Activated T-helper 1 cell treated with Interleukin-2 at 50 U/mL for 16 hours (primary cell): Measurements from ENCODE around the gene DAB1.

Source experiments
- DNase-seq: peaks from one replicate; pipeline ENCODE4 v3.0.0-alpha.2; 2020; ENCODE audit warnings: low read depth

The DAB1 gene

DNA sequence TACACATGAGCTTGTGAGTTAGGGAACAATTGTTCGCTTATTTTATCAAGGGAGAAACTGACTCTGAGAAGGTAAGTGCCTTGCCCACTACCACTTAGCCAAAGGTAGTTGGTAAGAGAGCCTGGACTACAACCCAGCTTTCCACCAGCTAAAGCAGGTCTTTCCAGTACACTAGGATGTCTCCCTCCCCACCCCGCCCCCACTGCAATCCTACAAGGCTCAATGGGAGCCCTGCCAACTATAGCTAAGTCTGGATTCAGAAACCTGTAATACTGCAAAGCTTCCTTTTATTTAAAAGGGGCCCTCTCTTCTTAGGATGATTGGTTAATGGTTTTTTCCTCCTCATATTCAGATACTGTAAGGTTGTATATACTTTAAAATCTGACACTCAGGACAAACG, 356.0 kb downstream of the DAB1 start:
- DNase-seq = no peak

GRCh38 chr1:57066980-57067610, 356.8 kb downstream of the DAB1 start:
- no peak for DNase-seq

- DNase-seq = no peak
Observed at GRCh38 chr1:57065442-57065841, 358.4 kb downstream of the DAB1 start.

DNA sequence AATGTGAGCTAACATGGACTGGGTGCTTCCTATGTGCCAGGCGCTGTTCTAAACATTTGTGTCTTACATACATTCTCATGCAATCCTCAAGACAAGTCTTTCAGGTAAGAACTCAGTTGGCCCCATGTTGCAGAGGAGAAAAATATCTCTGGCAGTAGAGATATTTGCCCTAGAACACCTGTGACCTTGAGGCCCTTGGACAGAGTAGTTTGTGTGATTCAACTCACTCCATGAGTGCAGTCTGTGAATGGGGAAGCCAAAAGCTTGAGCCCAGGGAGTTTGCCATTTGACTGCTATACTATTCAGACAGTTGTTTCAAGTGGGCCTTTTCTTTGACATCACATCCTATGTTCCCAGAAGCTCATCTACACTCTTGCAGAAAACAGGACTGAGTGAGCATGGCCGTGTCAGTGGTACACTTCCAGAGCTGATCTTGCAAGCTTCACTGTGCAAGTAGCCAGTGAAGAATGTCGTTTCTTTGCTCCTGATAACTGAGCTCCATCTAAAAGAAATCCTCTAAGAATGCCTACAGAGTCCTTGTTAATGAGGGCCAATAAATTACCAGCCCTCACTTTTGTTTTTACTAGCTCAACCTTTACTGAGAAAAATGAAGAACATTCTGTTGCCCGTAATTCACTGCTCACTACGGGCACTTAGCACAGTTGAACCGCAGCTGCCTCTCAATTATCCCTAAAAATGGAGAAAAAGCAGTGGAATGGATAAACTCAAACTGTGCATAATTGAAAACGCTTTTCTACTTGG, 359.3 kb downstream of the DAB1 start:
- no peak for DNase-seq

- no peak for DNase-seq
Observed at GRCh38 chr1:57063406-57064125, 360.3 kb downstream of the DAB1 start.

GRCh38 chr1:57061369-57061768, 362.5 kb downstream of the DAB1 start:
- DNase-seq = no peak

DNA sequence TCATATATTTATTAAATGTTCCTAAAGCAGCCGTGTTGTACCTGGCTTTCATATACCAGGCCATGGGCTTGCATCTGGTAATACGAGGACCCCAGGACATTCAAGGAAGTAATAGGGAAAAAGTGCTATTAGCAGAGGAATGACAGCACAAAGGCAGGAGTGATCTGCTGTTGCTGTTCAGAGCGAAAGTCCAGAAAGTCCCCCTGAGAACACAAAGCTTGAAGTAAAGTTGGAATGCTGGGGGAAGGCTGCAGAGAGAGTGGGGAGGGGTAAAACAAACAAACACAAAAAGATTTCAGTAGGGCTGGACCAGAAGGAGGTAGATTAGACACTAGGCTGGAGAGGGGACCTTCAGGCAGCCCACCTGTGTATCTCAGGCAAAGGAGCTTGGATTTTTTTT, 363.4 kb downstream of the DAB1 start:
- no peak for DNase-seq

DNA sequence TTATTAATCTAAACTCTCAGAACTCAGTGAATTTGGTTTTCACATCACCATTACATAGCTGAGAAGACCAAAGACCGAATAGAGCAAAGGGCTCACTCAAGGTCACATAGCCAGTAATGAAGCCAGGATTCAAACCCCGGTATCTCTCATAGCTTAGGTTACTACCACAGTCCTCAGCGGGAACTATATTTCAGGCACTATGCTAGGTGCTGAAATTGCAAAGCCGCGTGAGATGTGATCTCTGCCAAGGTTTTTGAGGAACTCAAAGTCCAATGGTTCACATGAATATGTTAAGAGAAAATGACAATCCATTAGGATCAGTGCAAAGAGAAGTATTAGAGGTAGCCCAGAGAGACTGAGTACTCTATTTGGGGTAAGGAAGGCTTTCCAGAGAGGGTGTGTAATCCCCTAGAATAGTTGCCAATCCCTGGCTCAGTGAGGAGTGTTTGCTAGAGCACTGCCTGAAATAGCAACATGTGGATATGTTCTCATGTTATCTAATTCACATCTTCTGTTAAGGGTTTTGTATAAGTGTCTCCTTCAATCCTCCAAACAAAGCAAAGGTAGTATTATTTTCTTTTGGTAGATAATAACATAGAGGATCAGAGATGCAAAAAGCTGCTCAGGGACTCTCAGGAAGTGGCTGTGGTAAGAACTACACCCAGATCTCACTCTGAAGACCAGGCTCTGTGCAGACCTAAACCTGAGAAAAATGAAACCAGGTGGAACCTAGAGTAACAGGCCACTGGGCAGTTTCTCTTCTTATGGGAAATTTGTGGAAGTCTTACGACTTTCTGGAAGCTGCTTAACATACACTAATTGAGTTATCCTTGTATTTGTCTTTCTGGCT, 365.0 kb downstream of the DAB1 start:
- DNase-seq = no peak

DNA sequence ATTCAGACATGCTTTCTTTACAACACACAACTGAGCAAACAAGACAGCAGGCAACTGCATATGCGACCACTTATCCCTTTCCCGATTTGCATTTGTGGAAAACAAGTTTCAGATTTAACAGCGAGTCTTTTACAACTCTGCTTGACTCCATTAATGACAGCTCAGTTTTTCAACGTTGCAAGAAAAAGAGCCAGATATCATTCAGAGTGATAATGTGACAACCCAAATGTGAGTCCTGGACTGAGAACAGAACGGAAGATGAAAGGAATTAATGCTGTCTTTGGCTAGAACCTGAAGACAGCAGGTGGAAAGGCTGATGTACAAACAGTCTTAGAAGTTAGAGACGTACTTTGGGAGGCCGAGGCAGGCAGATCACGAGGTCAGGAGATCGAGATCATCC, 375.0 kb downstream of the DAB1 start:
- no peak for DNase-seq

DNA sequence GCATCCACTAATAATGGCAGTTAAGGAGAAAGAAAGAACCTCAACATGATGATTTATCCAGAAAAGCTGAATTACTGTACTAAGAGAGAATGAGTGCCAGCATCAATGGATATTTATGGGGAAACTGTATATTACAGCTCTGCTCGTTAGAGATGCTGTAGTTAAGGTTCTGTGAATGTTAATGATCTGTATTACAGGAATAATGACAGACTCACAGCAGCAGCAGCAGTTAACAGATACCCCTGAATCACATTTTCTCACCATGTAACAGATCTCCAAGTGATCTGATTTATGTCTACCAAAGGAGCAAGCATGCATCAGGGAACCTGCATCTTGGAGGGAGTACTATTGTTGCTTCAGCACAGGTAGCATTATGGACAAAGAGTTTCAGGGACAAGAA, 377.4 kb downstream of the DAB1 start:
- no peak for DNase-seq

- DNase-seq = no peak
Observed at GRCh38 chr1:57041901-57042300, 382.0 kb downstream of the DAB1 start.

- DNase-seq = no peak
Observed at GRCh38 chr1:57040811-57041210, 383.0 kb downstream of the DAB1 start.

DNA sequence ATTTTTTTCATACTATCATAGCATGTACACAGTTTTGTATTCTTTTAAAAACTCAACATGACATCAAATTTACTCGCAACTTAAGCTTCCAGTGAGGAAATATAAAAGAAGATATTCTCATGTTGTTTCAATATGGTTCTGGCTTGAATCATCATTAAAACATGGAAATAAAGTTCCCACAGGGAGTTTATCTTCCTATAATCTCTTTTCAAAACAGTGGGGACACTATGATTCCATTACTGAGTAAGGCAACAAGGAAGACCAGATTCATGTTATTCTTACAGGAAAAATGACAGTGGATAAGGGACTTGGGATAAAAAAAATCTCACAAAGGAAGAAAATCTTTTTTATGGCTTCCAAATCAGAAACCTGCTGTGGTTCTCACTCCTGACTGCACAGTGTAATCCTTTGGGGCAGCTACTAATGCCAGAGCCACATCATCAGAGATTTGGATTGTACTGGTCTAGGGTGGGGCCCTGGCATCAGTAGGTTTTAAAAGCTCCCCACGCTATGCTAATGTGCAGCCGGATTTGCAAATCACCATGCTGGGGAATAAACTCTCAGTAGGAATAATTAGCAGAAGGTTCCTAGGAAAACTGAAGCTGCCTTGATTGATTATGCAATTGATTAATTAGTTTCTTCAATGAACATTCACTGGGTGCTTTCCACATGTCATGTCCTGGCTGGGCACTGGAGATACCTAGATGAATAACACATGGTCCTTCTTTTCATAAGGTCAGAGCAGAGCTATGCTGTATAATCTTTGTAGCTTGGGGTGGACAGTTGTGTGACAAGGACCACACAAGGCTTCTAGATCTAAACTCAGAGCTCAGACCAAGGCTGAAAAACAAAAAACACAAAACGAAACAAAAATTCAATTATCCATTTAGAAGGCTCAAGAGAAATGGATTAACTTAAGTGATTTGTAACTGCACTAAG, 386.9 kb downstream of the DAB1 start:
- DNase-seq = no peak

GRCh38 chr1:57034713-57035112, 389.1 kb downstream of the DAB1 start:
- DNase-seq = no peak

DNA sequence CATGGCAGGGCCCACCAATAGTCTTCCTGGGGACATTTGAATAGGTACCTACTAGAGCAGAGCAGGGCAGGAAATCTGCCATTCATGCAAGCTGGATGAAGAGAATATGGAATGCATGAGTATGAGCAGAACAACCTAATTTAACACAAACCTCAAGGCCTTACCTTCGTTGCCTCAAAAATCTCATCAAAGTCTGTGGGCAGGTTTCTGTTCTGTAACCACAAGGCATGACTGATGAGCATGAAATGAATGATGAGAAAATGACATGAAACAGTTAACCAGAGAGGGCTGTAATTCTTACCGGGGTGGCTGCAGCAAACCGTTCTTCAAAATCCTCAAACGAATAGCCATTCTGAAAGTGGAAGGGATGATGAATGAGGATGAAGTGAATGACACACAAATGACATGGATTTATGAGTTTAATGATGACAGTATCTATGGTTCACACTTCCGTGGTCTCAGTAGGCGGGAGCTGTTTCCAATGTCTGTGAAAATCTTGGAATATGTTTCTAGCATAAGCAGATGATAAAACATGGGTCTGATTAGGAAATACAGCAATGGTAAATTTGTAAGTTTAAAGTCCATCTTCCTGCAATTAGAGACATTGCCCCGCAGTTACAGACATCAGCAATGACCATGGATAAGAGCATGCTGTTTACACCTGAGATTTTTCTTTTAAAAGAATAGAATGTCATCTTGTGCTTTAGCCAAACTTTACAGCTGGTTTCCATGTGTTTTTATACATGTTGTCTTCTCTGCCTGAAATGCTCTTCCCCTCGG, 390.4 kb downstream of the DAB1 start:
- DNase-seq = no peak

DNA sequence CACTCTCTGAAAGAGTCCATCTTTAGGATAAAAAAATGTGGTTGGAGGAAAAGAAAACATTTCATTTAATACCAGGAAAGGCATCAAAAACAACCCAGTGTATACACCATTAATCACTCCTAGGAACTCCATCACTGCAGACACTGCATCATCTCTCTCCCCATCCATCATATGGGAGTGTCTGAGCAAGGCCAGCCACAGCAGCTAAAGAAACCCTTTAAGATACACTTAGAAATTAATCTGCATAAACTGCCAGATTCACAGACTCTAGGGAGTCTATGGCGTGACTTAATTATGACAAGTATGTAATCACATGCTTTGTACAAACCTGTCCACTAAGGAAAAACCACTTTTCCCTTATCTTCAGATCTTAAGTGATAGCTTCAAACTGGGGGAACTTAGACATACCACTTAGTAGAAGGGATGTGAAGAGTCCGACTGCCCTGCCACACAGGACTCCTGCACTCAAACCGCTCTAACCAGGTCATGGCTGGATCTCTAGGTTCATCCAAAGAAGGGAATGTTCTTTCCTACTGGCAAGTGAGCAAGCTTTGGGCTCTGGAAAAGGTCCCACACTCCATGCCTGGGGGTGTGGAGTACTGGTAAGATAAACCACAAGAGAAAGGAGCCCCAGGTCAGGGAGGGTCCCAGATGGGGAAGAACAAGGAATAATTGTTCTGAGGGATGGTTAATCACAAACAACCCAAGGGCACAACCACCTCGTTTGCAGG, 397.1 kb downstream of the DAB1 start:
- no peak for DNase-seq

GRCh38 chr1:57024855-57025254, 399.0 kb downstream of the DAB1 start:
- DNase-seq = no peak

- DNase-seq = no peak
Observed at GRCh38 chr1:57024428-57024827, 399.4 kb downstream of the DAB1 start.

- DNase-seq = no peak
Observed at GRCh38 chr1:57020216-57020615, 403.6 kb downstream of the DAB1 start.
